Measurements from ENCODE around the gene C2orf68. TPM values are rescaled to one million over a fixed set of nuclear protein-coding genes. Genes with fewer than 3 reads are reported as not detected.
"Not testable (repeated sequence)": the region's sequence is repeated elsewhere in the genome, so short reads cannot be mapped to it uniquely, and the experiment has no call there.

Gene C2orf68
- total RNA-seq: 47.8 TPM

GRCh38 chr2:85611705-85612587, at the start of gene C2orf68:
C2orf68 (minus strand) TSS chr2:85612066; CDS start chr2:85611984, 82 bp downstream.
- DNase-seq (ENCODE audit: low spot score): peak; percentile 87

GRCh38 chr2:85661139-85661858, 49.4 kb upstream of the C2orf68 start:
- DNase-seq (ENCODE audit: low spot score): no peak

GRCh38 chr2:85660725-85661124, 48.9 kb upstream of the C2orf68 start:
- DNase-seq (ENCODE audit: low spot score): no peak

GRCh38 chr2:85660301-85660700, 48.4 kb upstream of the C2orf68 start:
- not testable (repeated sequence) for DNase-seq (ENCODE audit: low spot score)

GRCh38 chr2:85659324-85659981, 47.6 kb upstream of the C2orf68 start:
- no peak for DNase-seq (ENCODE audit: low spot score)

- not testable (repeated sequence) for DNase-seq (ENCODE audit: low spot score)
Observed at GRCh38 chr2:85657399-85657798, 45.5 kb upstream of the C2orf68 start.

GRCh38 chr2:85656468-85656867, 44.6 kb upstream of the C2orf68 start:
- DNase-seq (ENCODE audit: low spot score): no peak

GRCh38 chr2:85655961-85656417, 44.1 kb upstream of the C2orf68 start:
- DNase-seq (ENCODE audit: low spot score): no peak

GRCh38 chr2:85653996-85654395, 42.1 kb upstream of the C2orf68 start:
- DNase-seq (ENCODE audit: low spot score): no peak

- no peak for DNase-seq (ENCODE audit: low spot score)
Observed at GRCh38 chr2:85652056-85652455, 40.2 kb upstream of the C2orf68 start.

- DNase-seq (ENCODE audit: low spot score): no peak
Observed at GRCh38 chr2:85651097-85651496, 39.2 kb upstream of the C2orf68 start.

GRCh38 chr2:85650456-85650855, 38.6 kb upstream of the C2orf68 start:
- DNase-seq (ENCODE audit: low spot score): no peak

GRCh38 chr2:85649201-85650190, 37.6 kb upstream of the C2orf68 start:
- DNase-seq (ENCODE audit: low spot score): no peak

GRCh38 chr2:85648619-85649018, 36.8 kb upstream of the C2orf68 start:
- no peak for DNase-seq (ENCODE audit: low spot score)

GRCh38 chr2:85647823-85648526, 36.1 kb upstream of the C2orf68 start:
- DNase-seq (ENCODE audit: low spot score): no peak

GRCh38 chr2:85646166-85646565, 34.3 kb upstream of the C2orf68 start:
- DNase-seq (ENCODE audit: low spot score): no peak

- DNase-seq (ENCODE audit: low spot score): no peak
Observed at GRCh38 chr2:85644909-85645308, 33.0 kb upstream of the C2orf68 start.

- DNase-seq (ENCODE audit: low spot score): no peak
Observed at GRCh38 chr2:85642725-85643124, 30.9 kb upstream of the C2orf68 start.

- DNase-seq (ENCODE audit: low spot score): no peak
Observed at GRCh38 chr2:85635636-85636035, 23.8 kb upstream of the C2orf68 start.

GRCh38 chr2:85635011-85635410, 23.1 kb upstream of the C2orf68 start:
- no peak for DNase-seq (ENCODE audit: low spot score)
